Kidney (tissue), 14 donors: Measurements from ENCODE around the gene UBTD1. TPM values are rescaled to one million over a fixed set of nuclear protein-coding genes. Genes with fewer than 3 reads are reported as not detected.
"Not testable (repeated sequence)": the region's sequence is repeated elsewhere in the genome, so short reads cannot be mapped to it uniquely, and the experiment has no call there.

Experiments used
- DNase-seq, 5 donors: peaks; one replicate each; pipeline ENCODE4 v3.0.0-alpha.2; 2013 to 2020
- FAIRE-seq: peaks from 2 replicates; lab custom pipeline; 2012; peaks lifted over from hg19 to GRCh38; lab: Jason Lieb, UNC
- H3K27ac ChIP-seq, 2 donors: one replicate each; pipeline ENCODE4 v1.7.0; 2013; ENCODE audit warnings: low read depth in 2 of 2, low read length in 2 of 2, inconsistent platforms in 1 of 2
- H3K27me3 ChIP-seq: one replicate; pipeline ENCODE4 v1.7.1; 2013; ENCODE audit warnings: low read length, inconsistent platforms; ENCODE audit not compliant: control insufficient read depth, insufficient read depth
- H3K36me3 ChIP-seq, 3 donors: one replicate each; pipeline versions ENCODE4 v1.7.0 to v1.7.1; 2013; ENCODE audit warnings: low read length in 3 of 3, control low read depth in 1 of 3, inconsistent platforms in 1 of 3; ENCODE audit not compliant: insufficient read depth in 3 of 3, control insufficient read depth in 2 of 3
- H3K4me1 ChIP-seq, 3 donors: one replicate each; pipeline versions ENCODE4 v1.7.0 to v1.7.1; 2013; ENCODE audit warnings: low read length in 3 of 3, inconsistent platforms in 1 of 3, low read depth in 1 of 3; ENCODE audit not compliant: control insufficient read depth in 2 of 3, insufficient read depth in 2 of 3
- H3K4me3 ChIP-seq, 3 donors: one replicate each; pipeline versions ENCODE4 v1.7.0 to v1.8.1; 2013; ENCODE audit warnings: low read length in 3 of 3, control low read depth in 1 of 3, inconsistent platforms in 1 of 3
- H3K9ac ChIP-seq, 3 donors: one replicate each; pipeline versions ENCODE4 v1.7.0 to v1.7.1; 2013; ENCODE audit warnings: low read length in 3 of 3, control low read depth in 1 of 3, inconsistent platforms in 1 of 3
- H3K9me3 ChIP-seq, 3 donors: one replicate each; pipeline versions ENCODE4 v1.7.0 to v1.7.1; 2013; ENCODE audit warnings: low read length in 3 of 3, control low read depth in 1 of 3, inconsistent platforms in 1 of 3; ENCODE audit not compliant: control insufficient read depth in 2 of 3, insufficient read depth in 1 of 3
- CTCF ChIP-seq: IDR thresholded peaks from 3 replicates; pipeline ENCODE4 v1.5.1; 2012; ENCODE audit warnings: mild to moderate bottlenecking, moderate library complexity, borderline replicate concordance; ENCODE audit not compliant: insufficient read depth; ENCODE audit errors: extremely low read depth
- intact Hi-C: fragments of 100-400 bp; cut with DNase I; formaldehyde crosslinking; loops from one replicate; pipeline ENCODE4 v1.11.1; 2022
- polyA plus RNA-seq: library from polyadenylated mRNA; stranded (reverse); fragments of 350-450 nt; fragmentation: Illumina TruSeq; extraction: RNeasy Lipid Tissue Mini Kit (QIAGEN cat#74804); gene quantifications from one replicate; pipeline ENCODE4 v1.2.3, GENCODE V29; 2014; ENCODE audit warnings: low read depth, low replicate concordance; ENCODE audit not compliant: insufficient read depth
- total RNA-seq: library from RNA; stranded (reverse); fragmentation: NEBNext Ultra II Directional; extraction: Animal tissue kit (Norgen Biotek cat#: 25700); gene quantifications from one replicate; pipeline ENCODE4 v1.2.1, GENCODE V29; 2021
- donor health status: control.
- donor health status: control.
- donor health status: control.
- donor health status: control.
- donor health status: control.
- donor health status: DM: yes; HTN: yes; CAD: no.
- donor health status: Normal renal cell carcinoma (clear cell type).

Gene UBTD1
- total and polyA plus RNA-seq, 2 donors from 2014 or later, result 17.4 to 26.1 TPM

- DNase-seq (peak in 4 of 5 donors; percentile 80 to 86 (median 84)), FAIRE-seq (no peak)
- Histone ChIP-seq H3K4me1 (peaks cover 0 to 6% (median 4%) of the 10 kb centered on the region in 3 donors), H3K9me3 (no peaks in the 10 kb centered on the region), H3K4me3 (no peak overlapping the region), H3K27ac (peak overlapping the region in 1 of 2 donors; percentile 60), H3K27me3 (no peaks in the 10 kb centered on the region), H3K36me3 (no peaks in the 10 kb centered on the region), H3K9ac (no peak overlapping the region)
- peak; percentile 82 for TF ChIP-seq CTCF
- intact Hi-C loops, result no loop called here
Observed at GRCh38 chr10:97553575-97554031, 54.9 kb downstream of the UBTD1 start.

GRCh38 chr10:97554336-97554735 is 55.6 kb downstream of the UBTD1 start:
- H3K4me1 ChIP-seq, H3K36me3 ChIP-seq, H3K27me3 ChIP-seq, H3K9ac ChIP-seq, intact Hi-C loops, DNase-seq, FAIRE-seq, H3K4me3 ChIP-seq, H3K9me3 ChIP-seq, H3K27ac ChIP-seq: not testable (repeated sequence)

GRCh38 chr10:97555541-97555940 is 56.8 kb downstream of the UBTD1 start:
- H3K9me3 ChIP-seq, DNase-seq, H3K27ac ChIP-seq, H3K9ac ChIP-seq, FAIRE-seq, H3K4me3 ChIP-seq, H3K4me1 ChIP-seq, intact Hi-C loops, H3K36me3 ChIP-seq, H3K27me3 ChIP-seq: not testable (repeated sequence)

- H3K4me3 ChIP-seq, H3K27me3 ChIP-seq, H3K4me1 ChIP-seq, FAIRE-seq, intact Hi-C loops, H3K9me3 ChIP-seq, H3K36me3 ChIP-seq: not testable (repeated sequence)
- peak overlapping the region; percentile 57 to 59 for H3K27ac ChIP-seq
- DNase-seq, result peak in 1 of 5 donors; percentile 90
- peak overlapping the region in 1 of 3 donors; percentile 34 for H3K9ac ChIP-seq
Observed at GRCh38 chr10:97560731-97561381, 62.1 kb downstream of the UBTD1 start.

GRCh38 chr10:97561386-97562077 is 62.8 kb downstream of the UBTD1 start:
- H3K9me3 ChIP-seq, H3K27me3 ChIP-seq, H3K4me3 ChIP-seq, intact Hi-C loops, H3K9ac ChIP-seq, H3K4me1 ChIP-seq, FAIRE-seq, H3K36me3 ChIP-seq, DNase-seq: not testable (repeated sequence)
- H3K27ac ChIP-seq, result peak overlapping the region; percentile 57 to 59

- H3K9ac ChIP-seq, H3K27ac ChIP-seq, FAIRE-seq, H3K9me3 ChIP-seq, DNase-seq, H3K4me1 ChIP-seq, H3K36me3 ChIP-seq, H3K4me3 ChIP-seq, intact Hi-C loops, H3K27me3 ChIP-seq: not testable (repeated sequence)
Observed at GRCh38 chr10:97562329-97562728, 63.6 kb downstream of the UBTD1 start.
